Stimulated activated effector memory CD8-positive, alpha-beta T cell treated with anti-CD3 and anti-CD28 coated beads, Interleukin-12 subunit alpha, Interleukin-12 subunit beta, amount 100 ng/mL, for 72 hours (primary cell): ENCODE results near the gene USP11.

Experiments
- ATAC-seq: fragments of 150-1000 bp; cut with Tn5 transposase; 2 replicates; pipeline ENCODE4 v1.10.0; 2021
- DNase-seq, 2 donors: peaks; one replicate each; pipeline ENCODE4 v3.0.0; 2021 to 2022; ENCODE audit warnings: low spot score in 2 of 2
- H3K27ac Mint-ChIP-seq: one replicate; pipeline ENCODE4 v1.8.0; 2022; ENCODE audit warnings: mild to moderate bottlenecking, mixed read lengths
- H3K36me3 Mint-ChIP-seq: one replicate; pipeline ENCODE4 v1.8.0; 2022; ENCODE audit warnings: mild to moderate bottlenecking, mixed read lengths
- H3K4me1 Mint-ChIP-seq: one replicate; pipeline ENCODE4 v1.8.0; 2022; ENCODE audit warnings: mixed read lengths
- H3K4me3 Mint-ChIP-seq: one replicate; pipeline ENCODE4 v1.8.0; 2022; ENCODE audit warnings: mild to moderate bottlenecking, mixed read lengths
- H3K9me3 Mint-ChIP-seq: one replicate; pipeline ENCODE4 v1.8.0; 2022; ENCODE audit warnings: mixed read lengths

The USP11 gene

GRCh38 chrX:47198687-47199080 lies 34.1 kb upstream of the USP11 start:
- no peak for DNase-seq
- H3K4me3 Mint-ChIP-seq, result no peak overlapping the region
- ATAC-seq, result no peak
- H3K36me3 Mint-ChIP-seq, result peaks cover 90% of the 10 kb centered on the region
- peaks cover 32% of the 10 kb centered on the region for H3K4me1 Mint-ChIP-seq
- no peaks in the 10 kb centered on the region for H3K9me3 Mint-ChIP-seq
- H3K27ac Mint-ChIP-seq, result peak overlapping the region; percentile 71

DNA sequence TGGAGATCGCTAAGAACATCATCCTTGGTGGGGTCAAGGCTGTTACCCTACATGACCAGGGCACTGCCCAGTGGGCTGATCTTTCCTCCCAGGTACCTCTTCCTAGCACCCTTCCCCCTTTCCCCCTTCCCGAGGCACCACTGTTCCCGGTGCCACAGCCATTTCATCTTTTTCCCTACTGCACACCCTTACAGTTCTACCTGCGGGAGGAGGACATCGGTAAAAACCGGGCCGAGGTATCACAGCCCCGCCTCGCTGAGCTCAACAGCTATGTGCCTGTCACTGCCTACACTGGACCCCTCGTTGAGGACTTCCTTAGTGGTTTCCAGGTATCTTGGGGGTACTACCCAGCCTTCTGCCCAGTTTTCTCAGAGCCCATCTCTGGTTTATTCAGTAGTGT lies 33.5 kb upstream of the USP11 start:
- no peaks in the 10 kb centered on the region for H3K9me3 Mint-ChIP-seq
- ATAC-seq (no peak), DNase-seq (no peak)
- H3K27ac Mint-ChIP-seq, result peak overlapping the region; percentile 71
- H3K4me3 Mint-ChIP-seq, result no peak overlapping the region
- peaks cover 31% of the 10 kb centered on the region for H3K4me1 Mint-ChIP-seq
- peaks cover 92% of the 10 kb centered on the region for H3K36me3 Mint-ChIP-seq

DNA sequence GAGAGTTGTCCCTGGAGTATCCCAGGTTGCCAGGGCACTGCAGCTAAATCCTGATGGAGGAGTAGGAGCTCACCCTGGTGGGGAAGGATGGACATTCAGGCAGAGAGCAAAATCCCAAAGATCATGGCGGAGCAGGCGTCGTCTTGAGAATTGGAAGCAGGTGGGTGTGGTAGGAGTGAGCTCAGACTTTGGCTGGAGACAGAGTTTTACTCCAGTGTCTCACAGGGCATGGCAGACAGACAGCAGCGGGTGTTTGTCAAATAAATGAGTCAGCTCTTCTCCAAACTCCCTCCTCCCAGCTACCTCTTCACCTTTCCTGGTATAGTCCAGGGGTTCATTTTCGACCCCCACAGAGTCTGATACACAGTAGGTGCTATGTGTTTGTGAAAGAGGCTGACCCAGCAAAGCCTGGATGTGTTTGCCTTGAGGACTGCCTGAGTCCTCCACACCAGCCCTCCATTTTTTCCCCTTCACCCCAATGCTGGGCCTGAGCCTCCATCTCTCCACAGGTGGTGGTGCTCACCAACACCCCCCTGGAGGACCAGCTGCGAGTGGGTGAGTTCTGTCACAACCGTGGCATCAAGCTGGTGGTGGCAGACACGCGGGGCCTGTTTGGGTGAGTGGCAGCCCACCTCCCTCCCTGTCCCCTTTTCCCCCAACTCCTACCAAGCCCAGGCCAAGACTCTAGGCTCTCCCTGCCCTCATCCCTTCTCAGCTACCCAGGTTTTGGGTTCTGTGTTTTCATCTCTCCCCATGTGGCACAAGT lies 32.2 kb upstream of the USP11 start:
- H3K36me3 Mint-ChIP-seq, result peaks cover 97% of the 10 kb centered on the region
- DNase-seq, result no peak
- no peak overlapping the region for H3K4me3 Mint-ChIP-seq

DNA sequence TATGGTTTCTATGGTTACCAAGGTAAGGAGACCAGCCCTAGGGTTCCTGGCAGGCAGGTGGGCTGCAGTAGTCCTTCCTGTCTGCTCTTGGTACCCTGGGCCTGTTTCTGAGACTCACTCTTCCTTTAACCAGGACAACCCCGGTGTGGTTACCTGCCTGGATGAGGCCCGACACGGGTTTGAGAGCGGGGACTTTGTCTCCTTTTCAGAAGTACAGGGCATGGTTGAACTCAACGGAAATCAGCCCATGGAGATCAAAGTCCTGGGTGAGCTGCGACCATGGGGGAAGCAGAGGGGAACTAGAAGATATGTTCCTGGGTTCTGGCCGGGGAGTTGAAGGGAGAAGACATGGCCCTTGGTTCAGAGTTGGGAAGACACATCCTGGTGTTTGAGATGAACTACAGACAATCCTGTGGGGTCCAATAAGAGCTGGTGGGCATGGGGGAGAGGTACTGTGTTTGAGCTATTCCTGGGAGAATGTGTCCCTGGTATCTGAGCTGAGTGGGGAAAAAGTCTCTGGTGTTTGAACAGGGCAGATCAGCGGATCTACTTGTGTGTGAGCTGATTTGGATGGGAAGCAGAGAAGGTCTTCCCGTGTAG lies 31.4 kb upstream of the USP11 start:
- H3K27ac Mint-ChIP-seq, result peak overlapping the region; percentile 20
- DNase-seq (no peak), ATAC-seq (no peak)
- no peak overlapping the region for H3K4me3 Mint-ChIP-seq
- H3K9me3 Mint-ChIP-seq, result no peaks in the 10 kb centered on the region
- H3K36me3 Mint-ChIP-seq, result peaks cover 97% of the 10 kb centered on the region
- H3K4me1 Mint-ChIP-seq, result peaks cover 17% of the 10 kb centered on the region

More for the DNA sequence above, 32.2 kb upstream of the USP11 start:
- ATAC-seq, result no peak
- no peaks in the 10 kb centered on the region for H3K9me3 Mint-ChIP-seq
- peak overlapping the region; percentile 14 for H3K27ac Mint-ChIP-seq
- peaks cover 26% of the 10 kb centered on the region for H3K4me1 Mint-ChIP-seq

DNA sequence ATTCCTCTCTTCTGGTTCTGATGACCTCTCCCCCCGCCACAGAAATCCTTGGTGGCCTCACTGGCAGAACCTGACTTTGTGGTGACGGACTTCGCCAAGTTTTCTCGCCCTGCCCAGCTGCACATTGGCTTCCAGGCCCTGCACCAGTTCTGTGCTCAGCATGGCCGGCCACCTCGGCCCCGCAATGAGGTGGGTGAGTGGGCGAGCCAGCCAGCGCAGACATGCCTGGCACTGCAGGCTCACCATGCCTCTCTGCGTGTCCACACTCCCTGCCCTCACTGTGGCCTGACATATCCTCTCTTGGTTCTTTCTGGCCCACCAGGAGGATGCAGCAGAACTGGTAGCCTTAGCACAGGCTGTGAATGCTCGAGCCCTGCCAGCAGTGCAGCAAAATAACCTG lies 30.5 kb upstream of the USP11 start:
- peaks cover 99% of the 10 kb centered on the region for H3K36me3 Mint-ChIP-seq
- no peak for DNase-seq
- ATAC-seq, result no peak
- no peaks in the 10 kb centered on the region for H3K9me3 Mint-ChIP-seq
- H3K4me1 Mint-ChIP-seq, result peaks cover 8% of the 10 kb centered on the region
- no peak overlapping the region for H3K27ac Mint-ChIP-seq
- no peak overlapping the region for H3K4me3 Mint-ChIP-seq

DNA sequence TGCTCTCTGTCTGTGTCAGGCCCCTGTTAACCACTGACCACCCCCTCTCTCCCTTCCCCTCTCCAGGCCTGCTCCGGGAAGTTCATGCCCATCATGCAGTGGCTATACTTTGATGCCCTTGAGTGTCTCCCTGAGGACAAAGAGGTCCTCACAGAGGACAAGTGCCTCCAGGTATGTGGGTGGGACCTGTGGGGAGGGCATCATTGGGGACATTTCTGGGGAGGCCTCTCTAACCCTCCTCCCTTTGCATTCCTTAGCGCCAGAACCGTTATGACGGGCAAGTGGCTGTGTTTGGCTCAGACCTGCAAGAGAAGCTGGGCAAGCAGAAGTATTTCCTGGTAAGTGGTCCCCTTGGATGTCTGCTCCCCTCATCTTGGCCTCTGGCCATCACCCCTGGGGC lies 29.9 kb upstream of the USP11 start:
- Mint-ChIP-seq H3K4me3 (no peak overlapping the region), H3K4me1 (peaks cover 5% of the 10 kb centered on the region), H3K27ac (no peak overlapping the region), H3K9me3 (no peaks in the 10 kb centered on the region), H3K36me3 (peaks cover 99% of the 10 kb centered on the region)
- ATAC-seq (no peak), DNase-seq (no peak)

- Mint-ChIP-seq H3K36me3 (peaks cover 100% of the 10 kb centered on the region), H3K4me1 (peaks cover 5% of the 10 kb centered on the region), H3K4me3 (no peak overlapping the region), H3K9me3 (no peaks in the 10 kb centered on the region), H3K27ac (peak overlapping the region; percentile 72)
- DNase-seq (no peak), ATAC-seq (no peak)
Observed at GRCh38 chrX:47204970-47205369, 27.8 kb upstream of the USP11 start.

DNA sequence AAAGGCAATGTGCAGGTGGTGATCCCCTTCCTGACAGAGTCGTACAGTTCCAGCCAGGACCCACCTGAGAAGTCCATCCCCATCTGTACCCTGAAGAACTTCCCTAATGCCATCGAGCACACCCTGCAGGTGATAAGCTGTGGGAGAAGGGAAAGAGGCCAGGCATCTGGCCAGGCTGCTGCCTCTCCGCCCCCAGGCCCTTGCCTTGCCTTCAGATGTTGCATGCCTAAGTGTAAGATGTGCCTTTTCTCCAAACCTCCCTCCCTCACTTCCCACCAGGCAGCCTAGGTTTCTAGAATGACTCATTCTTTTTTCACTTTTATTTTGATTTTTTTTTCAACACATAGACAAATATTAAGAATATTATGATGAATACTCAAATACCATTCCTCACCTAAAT lies 26.5 kb upstream of the USP11 start:
- no peaks in the 10 kb centered on the region for H3K9me3 Mint-ChIP-seq
- H3K4me1 Mint-ChIP-seq, result peaks cover 7% of the 10 kb centered on the region
- H3K36me3 Mint-ChIP-seq, result peaks cover 100% of the 10 kb centered on the region
- no peak overlapping the region for H3K4me3 Mint-ChIP-seq
- H3K27ac Mint-ChIP-seq, result peak overlapping the region; percentile 32
- DNase-seq, result no peak
- ATAC-seq, result no peak

DNA sequence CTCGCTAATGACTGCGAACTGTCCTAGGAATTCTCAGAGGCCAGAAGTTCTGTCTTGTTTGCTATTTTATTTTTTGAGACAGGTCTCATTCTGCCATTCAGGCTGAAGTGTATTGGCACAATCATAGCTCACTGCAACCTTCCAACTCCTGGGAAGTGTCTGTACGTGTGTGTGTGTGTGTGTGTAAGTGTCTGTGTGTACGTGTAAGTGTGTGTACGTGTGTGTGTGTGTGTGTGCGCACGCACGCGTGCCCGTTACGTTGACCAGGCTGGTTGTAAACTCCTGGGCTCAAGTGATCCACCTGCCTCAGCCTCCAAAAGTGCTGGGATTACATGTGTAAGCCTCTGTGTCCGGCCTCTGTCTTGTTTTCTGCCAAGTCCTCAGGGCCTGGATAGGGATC lies 24.7 kb upstream of the USP11 start:
- ATAC-seq (no peak), DNase-seq (no peak)
- Mint-ChIP-seq H3K27ac (no peak overlapping the region), H3K36me3 (peaks cover 100% of the 10 kb centered on the region), H3K4me3 (no peak overlapping the region), H3K9me3 (no peaks in the 10 kb centered on the region), H3K4me1 (peaks cover 17% of the 10 kb centered on the region)

- Mint-ChIP-seq H3K27ac (no peak overlapping the region), H3K36me3 (peaks cover 100% of the 10 kb centered on the region), H3K4me3 (no peak overlapping the region), H3K9me3 (no peaks in the 10 kb centered on the region), H3K4me1 (peaks cover 17% of the 10 kb centered on the region)
- no peak for DNase-seq
- ATAC-seq, result no peak
Observed at GRCh38 chrX:47209508-47210238, 23.1 kb upstream of the USP11 start.

DNA sequence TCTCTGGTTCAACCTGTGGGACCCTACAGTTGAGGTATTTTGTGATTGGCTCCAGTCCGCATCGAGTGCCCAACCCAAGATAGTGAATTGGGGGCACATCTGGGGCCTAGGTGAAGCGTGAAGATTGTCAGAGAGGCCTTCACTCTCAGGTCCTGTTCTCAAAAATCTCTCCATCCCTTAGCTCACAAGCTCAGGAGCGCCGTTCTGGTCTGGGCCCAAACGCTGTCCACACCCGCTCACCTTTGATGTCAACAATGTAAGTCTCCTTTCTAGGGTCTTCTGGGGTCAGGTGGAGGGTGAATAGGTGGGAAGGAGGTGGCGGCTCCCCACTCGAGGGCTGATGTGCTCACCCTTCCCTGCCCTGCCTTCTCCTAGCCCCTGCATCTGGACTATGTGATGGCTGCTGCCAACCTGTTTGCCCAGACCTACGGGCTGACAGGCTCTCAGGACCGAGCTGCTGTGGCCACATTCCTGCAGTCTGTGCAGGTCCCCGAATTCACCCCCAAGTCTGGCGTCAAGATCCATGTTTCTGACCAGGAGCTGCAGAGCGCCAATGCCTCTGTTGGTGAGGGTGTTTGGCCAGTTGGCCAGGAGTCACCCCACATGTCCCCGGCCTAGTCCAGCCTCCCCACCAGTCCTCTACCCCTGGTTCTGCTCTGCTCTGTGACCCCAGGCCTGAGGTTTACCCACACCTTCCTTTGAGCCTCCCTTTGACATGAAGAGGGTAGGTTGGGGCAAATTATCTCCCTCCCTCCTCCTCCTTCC lies 22.0 kb upstream of the USP11 start:
- peak overlapping the region; percentile 75 for H3K27ac Mint-ChIP-seq
- H3K9me3 Mint-ChIP-seq, result no peaks in the 10 kb centered on the region
- H3K4me1 Mint-ChIP-seq, result peaks cover 14% of the 10 kb centered on the region
- DNase-seq (no peak), ATAC-seq (no peak)
- H3K4me3 Mint-ChIP-seq, result no peak overlapping the region
- H3K36me3 Mint-ChIP-seq, result peaks cover 96% of the 10 kb centered on the region

DNA sequence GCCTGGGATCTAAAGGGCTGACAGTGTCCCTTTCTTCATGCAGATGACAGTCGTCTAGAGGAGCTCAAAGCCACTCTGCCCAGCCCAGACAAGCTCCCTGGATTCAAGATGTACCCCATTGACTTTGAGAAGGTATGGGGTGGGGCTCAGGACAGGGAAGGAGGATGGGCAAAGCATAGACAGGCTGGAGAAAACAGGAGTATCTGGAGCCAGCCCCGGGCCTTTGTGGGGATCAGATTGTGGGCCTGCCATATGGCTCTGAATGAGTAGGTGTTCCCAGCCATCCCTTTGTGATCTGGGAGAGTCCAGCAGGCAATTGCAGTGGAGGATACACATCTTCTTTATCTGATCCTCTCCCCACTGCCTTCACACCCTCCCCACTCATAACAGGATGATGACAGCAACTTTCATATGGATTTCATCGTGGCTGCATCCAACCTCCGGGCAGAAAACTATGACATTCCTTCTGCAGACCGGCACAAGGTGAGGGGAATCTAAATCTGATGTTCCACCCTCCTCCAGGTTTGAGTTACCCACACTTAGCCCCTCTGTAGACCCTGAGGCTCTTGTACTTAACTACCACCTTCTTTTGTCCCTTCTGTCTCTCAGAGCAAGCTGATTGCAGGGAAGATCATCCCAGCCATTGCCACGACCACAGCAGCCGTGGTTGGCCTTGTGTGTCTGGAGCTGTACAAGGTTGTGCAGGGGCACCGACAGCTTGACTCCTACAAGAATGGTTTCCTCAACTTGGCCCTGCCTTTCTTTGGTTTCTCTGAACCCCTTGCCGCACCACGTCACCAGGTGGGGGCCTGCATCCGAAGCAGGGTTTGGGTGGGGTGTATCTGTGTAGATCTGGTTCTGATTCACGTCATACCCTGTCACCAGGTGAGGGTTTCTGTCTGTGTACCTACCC lies 20.2 kb upstream of the USP11 start:
- Mint-ChIP-seq H3K36me3 (peaks cover 92% of the 10 kb centered on the region), H3K27ac (peak overlapping the region; percentile 75), H3K4me3 (no peak overlapping the region), H3K9me3 (no peaks in the 10 kb centered on the region), H3K4me1 (peaks cover 31% of the 10 kb centered on the region)
- DNase-seq (no peak), ATAC-seq (no peak)

DNA sequence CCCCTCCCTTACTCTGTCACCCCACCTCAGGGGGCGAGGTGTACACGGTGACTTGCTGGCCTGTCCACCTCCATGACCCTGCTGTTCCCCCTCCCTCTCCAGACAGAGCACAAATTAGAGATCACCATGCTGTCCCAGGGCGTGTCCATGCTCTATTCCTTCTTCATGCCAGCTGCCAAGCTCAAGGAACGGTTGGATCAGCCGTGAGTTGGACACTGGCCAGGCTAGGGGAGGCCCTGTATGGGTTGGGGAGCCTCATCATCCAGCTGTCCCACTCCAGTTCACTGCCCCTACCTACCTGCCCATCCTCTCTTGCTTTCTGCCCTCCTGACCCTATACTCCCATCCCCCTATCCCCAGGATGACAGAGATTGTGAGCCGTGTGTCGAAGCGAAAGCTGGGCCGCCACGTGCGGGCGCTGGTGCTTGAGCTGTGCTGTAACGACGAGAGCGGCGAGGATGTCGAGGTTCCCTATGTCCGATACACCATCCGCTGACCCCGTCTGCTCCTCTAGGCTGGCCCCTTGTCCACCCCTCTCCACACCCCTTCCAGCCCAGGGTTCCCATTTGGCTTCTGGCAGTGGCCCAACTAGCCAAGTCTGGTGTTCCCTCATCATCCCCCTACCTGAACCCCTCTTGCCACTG lies 18.3 kb upstream of the USP11 start:
- H3K9me3 Mint-ChIP-seq, result no peaks in the 10 kb centered on the region
- H3K27ac Mint-ChIP-seq, result peak overlapping the region; percentile 15
- ATAC-seq (no peak), DNase-seq (no peak)
- H3K4me3 Mint-ChIP-seq, result no peak overlapping the region
- peaks cover 90% of the 10 kb centered on the region for H3K36me3 Mint-ChIP-seq
- peaks cover 37% of the 10 kb centered on the region for H3K4me1 Mint-ChIP-seq

- peak overlapping the region; percentile 10 for H3K27ac Mint-ChIP-seq
- no peaks in the 10 kb centered on the region for H3K9me3 Mint-ChIP-seq
- H3K36me3 Mint-ChIP-seq, result peaks cover 90% of the 10 kb centered on the region
- ATAC-seq (no peak), DNase-seq (no peak)
- H3K4me3 Mint-ChIP-seq, result no peak overlapping the region
- H3K4me1 Mint-ChIP-seq, result peaks cover 46% of the 10 kb centered on the region
Observed at GRCh38 chrX:47215291-47215900, 17.4 kb upstream of the USP11 start.
